ENCODE results near the gene ATAD3B. TPM values are rescaled to one million over a fixed set of nuclear protein-coding genes. Genes with fewer than 3 reads are reported as not detected.

The ATAD3B gene
- polyA plus RNA-seq, 1 donor from 2014 or later: 57.2 TPM

DNA sequence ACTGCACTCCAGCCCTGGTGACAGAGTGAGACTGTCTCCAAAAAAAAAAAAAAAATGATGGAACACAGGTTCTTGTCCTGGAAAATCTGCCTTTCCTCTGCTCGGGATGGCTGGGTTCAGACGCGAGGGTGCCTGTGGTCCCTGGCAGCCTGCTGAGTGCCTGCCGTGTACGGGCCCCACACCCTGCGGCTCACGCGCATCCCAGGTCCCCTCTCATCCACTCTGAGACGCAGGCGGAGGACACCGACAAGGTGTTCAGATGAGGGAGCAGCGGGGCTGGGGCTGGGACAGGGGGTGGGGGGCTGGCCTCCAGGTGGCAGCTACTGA is 46.2 kb upstream of the ATAD3B start:
- no peaks in the 10 kb centered on the region for H3K79me2 ChIP-seq (replicated peaks; ENCODE audit: insufficient read depth, low read length)
- H3K4me2 ChIP-seq (ENCODE audit: low read length): no peak overlapping the region

GRCh38 chr1:1425753-1426495 is 45.6 kb upstream of the ATAD3B start:
- Histone ChIP-seq H3K27ac (ENCODE audit: low read length) (no peak overlapping the region), H3K27me3 (ENCODE audit: insufficient read depth, low read depth, low read length) (no peaks in the 10 kb centered on the region), H3K9me2 (ENCODE audit: insufficient read depth, low read length) (no peaks in the 10 kb centered on the region), H3K4me3 (ENCODE audit: low read length) (no peak overlapping the region), H3F3A (ENCODE audit: insufficient read depth, low read length, poor library complexity, severe bottlenecking) (no peaks in the 10 kb centered on the region), H2AFZ (ENCODE audit: low read depth, low read length) (no peak overlapping the region), H3K36me3 (ENCODE audit: insufficient read depth, low read length) (no peaks in the 10 kb centered on the region), H3K9me3 (ENCODE audit: low read length) (no peaks in the 10 kb centered on the region), H3K9ac (ENCODE audit: low read length) (no peak overlapping the region), H4K20me1 (ENCODE audit: insufficient read depth) (no peaks in the 10 kb centered on the region), H3K4me2 (ENCODE audit: low read length) (no peak overlapping the region), H3K79me2 (replicated peaks; ENCODE audit: insufficient read depth, low read length) (no peaks in the 10 kb centered on the region)
- TF ChIP-seq POLR2AphosphoS5 (IDR thresholded peaks at IDR 0.05): no peak
- no peak for TF ChIP-seq MXI1 (conservative IDR thresholded peaks at IDR 0.05; ENCODE audit: poor library complexity, severe bottlenecking)
- no peak for TF ChIP-seq TAF1 (IDR thresholded peaks at IDR 0.05; ENCODE audit: low read depth)
- no peak for TF ChIP-seq EZH2 (IDR thresholded peaks at IDR 0.05; ENCODE audit: borderline replicate concordance, insufficient read depth, low read length, poor library complexity, severe bottlenecking)
- TF ChIP-seq, protein P1, sequence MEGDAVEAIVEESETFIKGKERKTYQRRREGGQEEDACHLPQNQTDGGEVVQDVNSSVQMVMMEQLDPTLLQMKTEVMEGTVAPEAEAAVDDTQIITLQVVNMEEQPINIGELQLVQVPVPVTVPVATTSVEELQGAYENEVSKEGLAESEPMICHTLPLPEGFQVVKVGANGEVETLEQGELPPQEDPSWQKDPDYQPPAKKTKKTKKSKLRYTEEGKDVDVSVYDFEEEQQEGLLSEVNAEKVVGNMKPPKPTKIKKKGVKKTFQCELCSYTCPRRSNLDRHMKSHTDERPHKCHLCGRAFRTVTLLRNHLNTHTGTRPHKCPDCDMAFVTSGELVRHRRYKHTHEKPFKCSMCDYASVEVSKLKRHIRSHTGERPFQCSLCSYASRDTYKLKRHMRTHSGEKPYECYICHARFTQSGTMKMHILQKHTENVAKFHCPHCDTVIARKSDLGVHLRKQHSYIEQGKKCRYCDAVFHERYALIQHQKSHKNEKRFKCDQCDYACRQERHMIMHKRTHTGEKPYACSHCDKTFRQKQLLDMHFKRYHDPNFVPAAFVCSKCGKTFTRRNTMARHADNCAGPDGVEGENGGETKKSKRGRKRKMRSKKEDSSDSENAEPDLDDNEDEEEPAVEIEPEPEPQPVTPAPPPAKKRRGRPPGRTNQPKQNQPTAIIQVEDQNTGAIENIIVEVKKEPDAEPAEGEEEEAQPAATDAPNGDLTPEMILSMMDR (IDR thresholded peaks at IDR 0.05; ENCODE audit: poor library complexity, severe bottlenecking): no peak
- no peak for TF ChIP-seq SMC3 (conservative IDR thresholded peaks at IDR 0.05; ENCODE audit: poor library complexity)
- no peak for TF ChIP-seq EP300 (conservative IDR thresholded peaks at IDR 0.05; ENCODE audit: poor library complexity, severe bottlenecking)
- TF ChIP-seq, protein P2, sequence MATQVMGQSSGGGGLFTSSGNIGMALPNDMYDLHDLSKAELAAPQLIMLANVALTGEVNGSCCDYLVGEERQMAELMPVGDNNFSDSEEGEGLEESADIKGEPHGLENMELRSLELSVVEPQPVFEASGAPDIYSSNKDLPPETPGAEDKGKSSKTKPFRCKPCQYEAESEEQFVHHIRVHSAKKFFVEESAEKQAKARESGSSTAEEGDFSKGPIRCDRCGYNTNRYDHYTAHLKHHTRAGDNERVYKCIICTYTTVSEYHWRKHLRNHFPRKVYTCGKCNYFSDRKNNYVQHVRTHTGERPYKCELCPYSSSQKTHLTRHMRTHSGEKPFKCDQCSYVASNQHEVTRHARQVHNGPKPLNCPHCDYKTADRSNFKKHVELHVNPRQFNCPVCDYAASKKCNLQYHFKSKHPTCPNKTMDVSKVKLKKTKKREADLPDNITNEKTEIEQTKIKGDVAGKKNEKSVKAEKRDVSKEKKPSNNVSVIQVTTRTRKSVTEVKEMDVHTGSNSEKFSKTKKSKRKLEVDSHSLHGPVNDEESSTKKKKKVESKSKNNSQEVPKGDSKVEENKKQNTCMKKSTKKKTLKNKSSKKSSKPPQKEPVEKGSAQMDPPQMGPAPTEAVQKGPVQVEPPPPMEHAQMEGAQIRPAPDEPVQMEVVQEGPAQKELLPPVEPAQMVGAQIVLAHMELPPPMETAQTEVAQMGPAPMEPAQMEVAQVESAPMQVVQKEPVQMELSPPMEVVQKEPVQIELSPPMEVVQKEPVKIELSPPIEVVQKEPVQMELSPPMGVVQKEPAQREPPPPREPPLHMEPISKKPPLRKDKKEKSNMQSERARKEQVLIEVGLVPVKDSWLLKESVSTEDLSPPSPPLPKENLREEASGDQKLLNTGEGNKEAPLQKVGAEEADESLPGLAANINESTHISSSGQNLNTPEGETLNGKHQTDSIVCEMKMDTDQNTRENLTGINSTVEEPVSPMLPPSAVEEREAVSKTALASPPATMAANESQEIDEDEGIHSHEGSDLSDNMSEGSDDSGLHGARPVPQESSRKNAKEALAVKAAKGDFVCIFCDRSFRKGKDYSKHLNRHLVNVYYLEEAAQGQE (IDR thresholded peaks at IDR 0.05; ENCODE audit: borderline replicate concordance): no peak
- TF ChIP-seq RAD21 (conservative IDR thresholded peaks at IDR 0.05): no peak

More for the DNA sequence above, 46.2 kb upstream of the ATAD3B start:
- Histone ChIP-seq H3K4me3 (ENCODE audit: low read length) (no peak overlapping the region), H3K9me3 (ENCODE audit: low read length) (no peaks in the 10 kb centered on the region), H3K9ac (ENCODE audit: low read length) (no peak overlapping the region), H3K36me3 (ENCODE audit: insufficient read depth, low read length) (no peaks in the 10 kb centered on the region), H3K9me2 (ENCODE audit: insufficient read depth, low read length) (no peaks in the 10 kb centered on the region), H3K27me3 (ENCODE audit: insufficient read depth, low read depth, low read length) (no peaks in the 10 kb centered on the region), H3K27ac (ENCODE audit: low read length) (no peak overlapping the region), H3F3A (ENCODE audit: insufficient read depth, low read length, poor library complexity, severe bottlenecking) (no peaks in the 10 kb centered on the region), H4K20me1 (ENCODE audit: insufficient read depth) (no peaks in the 10 kb centered on the region), H2AFZ (ENCODE audit: low read depth, low read length) (no peak overlapping the region)
- TF ChIP-seq MXI1 (conservative IDR thresholded peaks at IDR 0.05; ENCODE audit: poor library complexity, severe bottlenecking): no peak
- TF ChIP-seq, protein P2 (IDR thresholded peaks at IDR 0.05; ENCODE audit: borderline replicate concordance): no peak
